Activated CD4-positive, alpha-beta T cell treated with anti-CD3 and anti-CD28 coated beads, Interleukin-2, amount 50 U/mL, for 16 hours (primary cell): ENCODE measurements around the gene CNRIP1.

Source experiments
- DNase-seq: peaks from one replicate; pipeline ENCODE4 v3.0.0-alpha.2; 2020

The CNRIP1 gene

GRCh38 chr2:68291314-68291713, 28.4 kb downstream of the CNRIP1 start:
- DNase-seq = no peak

- DNase-seq = no peak
These were observed 28.8 kb downstream of the CNRIP1 start for GRCh38 chr2:68290901-68291300.

- no peak for DNase-seq
These were observed 31.9 kb downstream of the CNRIP1 start for GRCh38 chr2:68287580-68288441.

GRCh38 chr2:68284896-68285295, 34.9 kb downstream of the CNRIP1 start:
- no peak for DNase-seq

- DNase-seq = no peak
These were observed 36.3 kb downstream of the CNRIP1 start for GRCh38 chr2:68283419-68283812.

- DNase-seq = peak; percentile 39
These were observed 36.8 kb downstream of the CNRIP1 start for GRCh38 chr2:68282811-68283418.

- no peak for DNase-seq
These were observed 39.0 kb downstream of the CNRIP1 start for GRCh38 chr2:68280796-68281195.

- no peak for DNase-seq
These were observed 39.4 kb downstream of the CNRIP1 start for GRCh38 chr2:68280348-68280747.

GRCh38 chr2:68279691-68280090, 40.1 kb downstream of the CNRIP1 start:
- no peak for DNase-seq

- DNase-seq = no peak
These were observed 41.6 kb downstream of the CNRIP1 start for GRCh38 chr2:68278169-68278568.

- no peak for DNase-seq
These were observed 45.7 kb downstream of the CNRIP1 start for GRCh38 chr2:68274022-68274421.

- DNase-seq = no peak
These were observed 47.3 kb downstream of the CNRIP1 start for GRCh38 chr2:68272246-68272994.

- no peak for DNase-seq
These were observed 53.1 kb downstream of the CNRIP1 start for GRCh38 chr2:68266655-68267054.

- DNase-seq = no peak
These were observed 56.1 kb downstream of the CNRIP1 start for GRCh38 chr2:68263632-68264031.

GRCh38 chr2:68258851-68259250, 60.9 kb downstream of the CNRIP1 start:
- no peak for DNase-seq

GRCh38 chr2:68256093-68256450, 63.7 kb downstream of the CNRIP1 start:
- DNase-seq = no peak

GRCh38 chr2:68253219-68254068, 66.3 kb downstream of the CNRIP1 start:
- DNase-seq = peak; percentile 51

GRCh38 chr2:68252400-68253218, 67.1 kb downstream of the CNRIP1 start, which contains the start of gene PPP3R1:
PPP3R1 (minus strand) TSS chr2:68252532; CDS start chr2:68252127, 405 bp downstream.
- DNase-seq = peak; percentile 97

GRCh38 chr2:68251855-68252399, 67.8 kb downstream of the CNRIP1 start:
- DNase-seq = peak; percentile 25

GRCh38 chr2:68251187-68251854, 68.4 kb downstream of the CNRIP1 start:
- peak; percentile 87 for DNase-seq

- no peak for DNase-seq
These were observed 69.0 kb downstream of the CNRIP1 start for GRCh38 chr2:68250652-68251186.
